Raji (cell line): Measurements from ENCODE around the gene MITF.

Experiments used
- POLR2A ChIP-seq: IDR thresholded peaks from 2 replicates; pipeline ENCODE4 v1.6.1; 2011; ENCODE audit warnings: low read depth, low read length, control low read depth; ENCODE audit not compliant: insufficient read depth

MITF gene

DNA sequence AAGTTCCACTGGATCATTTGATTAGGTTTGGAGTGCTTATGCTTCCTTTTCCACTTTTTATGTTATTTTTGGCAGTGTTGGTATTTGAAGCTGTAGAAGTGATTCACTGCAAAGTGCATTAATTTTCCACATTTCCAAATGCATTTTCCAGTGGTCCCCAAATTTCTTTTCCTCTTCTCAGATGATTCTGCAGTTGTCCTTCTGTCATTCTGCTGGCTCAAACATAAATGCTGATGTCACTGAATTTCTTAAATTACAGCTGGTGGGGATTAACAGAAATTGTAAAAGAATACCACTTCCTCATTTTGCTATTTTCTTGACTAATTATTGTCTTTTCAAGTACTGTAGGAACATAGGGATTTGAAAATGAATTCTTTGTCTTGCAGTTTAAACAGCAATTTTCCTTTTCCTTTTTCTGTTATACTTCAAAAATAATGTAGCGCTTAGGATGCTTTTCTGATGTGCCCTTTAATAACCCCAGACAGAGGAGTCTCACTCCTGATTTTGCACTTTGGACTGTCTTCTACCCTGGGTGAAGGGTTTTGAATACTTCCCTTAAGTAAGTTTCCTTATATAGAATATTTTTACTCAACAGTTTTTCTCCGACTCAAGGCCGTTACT, 25.0 kb downstream of the MITF start:
- TF ChIP-seq POLR2A = no peak

DNA sequence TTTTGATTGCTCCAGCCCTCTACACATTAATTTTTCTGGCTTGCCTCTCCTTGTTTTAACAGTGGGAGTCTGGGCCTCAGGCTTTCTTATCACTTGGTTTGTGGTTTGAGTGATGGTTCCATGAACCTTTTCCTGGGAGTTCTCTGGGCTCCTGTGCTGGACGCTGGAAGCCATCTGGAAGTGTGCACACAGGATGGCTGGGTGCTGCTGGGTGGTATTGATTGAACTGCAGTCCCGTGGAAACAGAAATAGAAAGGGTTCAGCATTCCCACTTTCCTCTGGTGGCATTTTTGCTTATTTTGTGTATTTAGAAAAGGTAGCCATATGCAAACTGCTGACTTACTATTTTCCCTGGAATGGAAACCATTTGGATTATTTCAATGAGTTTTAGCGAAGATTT, 25.6 kb downstream of the MITF start:
- TF ChIP-seq POLR2A = no peak

DNA sequence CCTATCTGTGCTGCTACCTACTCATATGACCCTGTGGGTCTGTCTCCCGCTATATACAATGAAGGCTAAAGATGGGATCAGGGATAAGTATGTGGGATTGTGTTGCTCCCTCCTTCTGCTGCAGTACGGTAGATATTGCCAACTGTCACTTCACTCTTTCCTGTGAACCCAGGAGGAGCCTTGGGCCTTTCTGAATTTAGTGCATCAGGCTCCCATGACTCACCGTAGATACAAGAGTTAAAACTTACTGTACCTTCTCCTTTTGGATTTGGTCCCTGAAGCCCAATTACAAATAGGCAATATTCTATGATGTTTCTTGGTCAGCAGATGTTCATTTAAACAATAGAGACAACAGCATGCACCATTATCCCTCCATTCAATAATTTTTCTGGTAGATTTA, 27.4 kb downstream of the MITF start:
- TF ChIP-seq POLR2A = no peak

DNA sequence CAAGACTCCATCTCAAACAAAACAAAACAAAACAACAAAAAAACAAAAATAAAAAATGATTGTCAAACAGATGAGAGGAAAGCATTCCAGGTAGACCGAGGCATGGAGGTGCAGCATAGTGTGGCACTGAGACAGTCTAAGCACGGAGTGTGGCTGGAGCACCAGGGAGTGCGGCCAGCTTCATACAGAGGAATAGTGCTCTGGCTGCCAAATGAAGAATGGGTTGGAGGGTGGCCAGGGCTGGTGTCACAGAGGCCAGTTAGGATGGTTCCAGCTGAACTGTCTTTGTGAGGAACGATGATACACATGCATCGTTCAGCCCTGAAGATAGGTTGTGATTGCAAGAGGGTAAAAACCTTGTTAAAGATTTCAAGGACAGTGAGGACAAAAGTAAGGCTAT, 28.3 kb downstream of the MITF start:
- no peak for TF ChIP-seq POLR2A

DNA sequence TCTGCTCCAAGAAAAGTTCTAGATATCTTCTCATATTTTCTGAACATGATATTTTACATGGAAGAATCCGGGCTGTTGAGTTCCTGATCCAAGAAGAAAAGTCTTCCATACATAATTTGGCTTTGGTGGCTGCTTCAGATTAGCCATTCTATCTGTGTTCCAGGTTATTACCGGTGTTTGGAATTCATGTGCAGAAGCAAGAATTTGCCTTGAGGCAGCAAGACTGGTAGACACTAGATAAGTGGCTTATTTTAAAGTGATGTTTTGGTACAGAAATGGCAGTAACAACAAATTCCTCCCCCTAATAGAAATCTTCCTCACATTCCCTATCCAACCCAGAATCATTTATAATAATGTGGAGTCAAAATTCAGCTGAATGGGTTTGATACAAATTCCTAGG, 29.2 kb downstream of the MITF start:
- TF ChIP-seq POLR2A = no peak

DNA sequence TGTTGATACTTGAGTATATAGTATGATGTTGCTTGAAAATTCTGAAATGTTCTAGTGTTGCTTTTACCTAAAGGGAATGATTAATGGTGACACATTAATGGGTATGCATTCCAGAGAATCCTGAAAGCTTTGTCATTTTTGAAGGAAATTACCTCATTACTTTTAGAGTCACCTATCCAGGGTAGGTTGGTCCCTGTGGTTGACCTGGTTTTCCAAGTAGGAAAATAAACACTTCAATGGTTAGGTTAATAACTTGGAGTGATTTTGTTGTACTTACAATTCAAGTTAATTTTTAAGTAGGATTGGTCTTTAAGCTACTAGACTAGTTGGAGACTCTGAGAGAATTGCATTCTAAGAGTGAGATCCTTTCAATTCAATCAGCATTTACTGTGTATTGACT, 31.0 kb downstream of the MITF start:
- TF ChIP-seq POLR2A = no peak

DNA sequence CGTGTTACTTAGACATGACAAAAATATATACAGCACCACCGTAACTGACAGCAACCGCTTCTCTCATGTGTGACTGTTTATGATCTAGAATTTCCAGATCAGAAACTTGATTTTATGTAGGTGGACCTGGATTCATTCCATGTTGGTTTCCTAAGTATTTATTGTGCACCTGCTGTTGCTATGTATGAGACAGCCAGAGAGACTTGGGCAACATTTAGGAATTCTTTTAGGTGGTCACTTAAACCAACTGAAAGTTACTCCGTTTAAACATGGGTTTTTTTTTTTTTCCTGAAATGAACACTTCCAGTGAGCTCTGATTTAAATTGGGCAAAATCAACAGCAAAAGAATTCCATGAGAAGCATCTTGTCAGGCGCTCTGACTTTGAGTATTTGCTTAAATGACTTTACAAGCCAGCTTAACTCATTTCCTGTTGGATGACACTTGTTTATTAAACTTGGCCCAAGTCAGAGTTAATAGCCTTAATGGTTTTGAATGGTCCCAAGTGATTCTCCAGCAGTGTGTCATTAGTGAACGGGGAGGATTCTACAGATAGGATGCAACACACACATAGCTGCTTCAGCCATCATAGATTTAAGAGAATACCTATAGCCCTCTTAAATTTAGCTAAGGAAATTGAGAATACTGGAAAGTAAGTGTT, 31.8 kb downstream of the MITF start:
- no peak for TF ChIP-seq POLR2A

DNA sequence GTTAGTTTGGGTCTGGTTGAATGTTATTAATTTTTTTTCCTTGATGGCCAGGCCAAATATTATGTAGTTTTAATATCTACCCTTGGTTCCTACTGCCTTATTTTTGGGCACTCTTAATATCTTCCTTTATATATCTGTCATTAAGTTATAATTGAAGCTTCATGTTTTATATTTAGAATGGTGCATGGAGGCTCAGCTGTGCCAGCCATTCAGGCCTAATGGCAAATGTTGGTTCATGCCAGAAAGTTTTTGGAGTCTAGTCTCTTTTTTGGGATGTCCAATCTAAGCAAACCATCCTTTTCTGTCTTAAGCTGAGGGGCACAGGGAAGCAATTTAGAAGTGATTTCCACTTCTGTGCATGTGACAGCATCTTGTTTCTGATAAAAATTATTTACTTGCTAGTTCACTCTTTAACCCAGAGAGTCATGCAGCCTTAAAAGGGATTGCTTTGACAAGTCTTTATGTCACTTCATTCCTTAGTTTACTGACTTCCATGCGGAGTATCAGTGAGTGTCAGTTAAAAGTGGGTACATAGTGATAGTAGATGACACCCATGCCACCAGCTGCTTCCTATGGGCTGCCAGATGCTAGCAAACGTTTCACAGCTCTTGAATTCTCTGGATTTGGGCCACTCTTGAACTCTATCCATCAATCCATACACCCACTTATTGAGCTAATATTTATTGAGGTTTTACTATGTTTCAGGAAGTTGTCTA, 33.0 kb downstream of the MITF start:
- TF ChIP-seq POLR2A = no peak

DNA sequence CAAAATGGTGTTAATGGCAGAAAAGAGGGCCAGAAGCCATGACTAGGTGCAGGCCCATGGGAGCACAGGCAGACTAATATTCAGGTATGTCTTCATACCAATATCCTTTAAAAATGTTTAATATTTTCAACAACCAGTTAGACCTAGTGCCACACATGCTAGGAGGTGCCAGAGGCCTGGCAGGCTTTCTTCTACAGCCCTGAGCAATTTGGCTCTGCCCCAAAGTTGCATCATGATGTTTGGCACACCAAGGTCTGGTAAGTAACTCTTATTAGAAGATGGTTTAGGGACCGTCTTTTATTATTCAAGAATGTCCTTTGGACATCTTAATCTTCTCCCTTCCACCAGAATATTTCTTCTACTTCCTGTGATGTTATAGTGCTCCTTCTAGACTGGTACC, 34.8 kb downstream of the MITF start:
- TF ChIP-seq POLR2A = no peak

DNA sequence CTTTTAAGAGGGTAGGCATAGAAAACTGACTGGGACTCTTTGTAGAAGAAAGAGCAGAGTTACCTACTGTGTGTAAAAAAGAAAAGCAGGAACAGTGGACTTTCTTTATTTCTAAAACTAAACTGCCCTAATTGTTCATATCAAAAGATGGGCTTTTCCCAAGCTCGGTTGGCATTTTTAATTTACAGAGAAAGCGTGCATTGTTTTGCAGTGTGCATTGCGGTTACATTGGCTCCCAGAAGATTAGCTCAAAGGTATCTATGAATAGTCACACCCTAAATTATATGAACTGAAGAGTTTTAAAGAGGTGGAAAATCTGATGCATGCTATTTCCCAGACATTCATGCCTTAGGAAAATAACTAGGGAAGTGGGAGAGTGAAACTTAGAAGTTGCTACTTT, 36.5 kb downstream of the MITF start:
- no peak for TF ChIP-seq POLR2A

DNA sequence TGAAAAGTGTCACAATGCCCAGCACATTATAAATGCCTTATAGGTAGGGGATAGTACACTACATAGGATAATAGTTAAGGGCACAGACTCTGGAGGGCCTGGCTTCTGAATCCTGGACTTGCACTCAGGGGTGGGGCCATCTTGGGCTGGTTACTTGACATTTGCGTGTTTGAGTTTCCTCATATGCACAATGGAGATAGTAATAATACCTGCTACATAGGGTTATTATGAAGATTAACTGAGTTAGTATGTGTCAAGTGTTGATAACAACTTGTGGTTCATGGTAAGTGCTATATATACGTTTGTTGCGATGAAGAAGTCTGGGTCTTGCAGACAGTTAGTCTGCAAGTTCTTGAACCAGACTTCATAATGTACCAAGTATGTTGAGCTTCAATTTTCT, 37.0 kb downstream of the MITF start:
- TF ChIP-seq POLR2A = no peak

DNA sequence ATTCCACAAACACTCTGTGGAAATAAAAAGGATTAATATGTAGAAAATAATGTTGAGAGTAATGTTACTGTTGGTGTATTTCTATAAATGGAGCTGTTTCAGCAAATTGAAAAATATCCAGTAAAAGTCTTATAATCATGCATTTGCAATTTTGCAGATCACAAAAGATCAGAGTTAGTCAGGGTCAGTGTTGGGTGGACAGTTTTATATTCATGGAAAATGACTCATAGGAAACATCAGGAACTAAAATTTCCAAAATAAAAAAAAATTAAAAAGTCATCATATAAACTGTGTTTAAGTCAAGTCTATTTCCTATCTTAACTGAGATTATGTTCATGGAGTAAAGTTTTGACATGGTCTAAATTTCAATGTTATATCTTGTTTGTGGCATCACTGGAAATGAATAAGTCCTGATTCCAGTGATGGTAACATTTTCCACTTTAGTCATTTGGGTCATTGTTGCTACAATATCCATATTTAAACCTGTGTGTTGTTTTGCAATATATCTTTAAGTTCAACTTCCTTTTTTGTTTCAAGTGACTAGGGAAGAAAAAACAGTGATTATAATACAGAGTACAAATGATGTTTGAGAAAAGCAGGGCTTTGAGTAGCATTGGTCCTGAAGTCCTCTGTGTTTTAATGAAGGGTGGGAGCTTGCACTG, 37.8 kb downstream of the MITF start:
- no peak for TF ChIP-seq POLR2A

DNA sequence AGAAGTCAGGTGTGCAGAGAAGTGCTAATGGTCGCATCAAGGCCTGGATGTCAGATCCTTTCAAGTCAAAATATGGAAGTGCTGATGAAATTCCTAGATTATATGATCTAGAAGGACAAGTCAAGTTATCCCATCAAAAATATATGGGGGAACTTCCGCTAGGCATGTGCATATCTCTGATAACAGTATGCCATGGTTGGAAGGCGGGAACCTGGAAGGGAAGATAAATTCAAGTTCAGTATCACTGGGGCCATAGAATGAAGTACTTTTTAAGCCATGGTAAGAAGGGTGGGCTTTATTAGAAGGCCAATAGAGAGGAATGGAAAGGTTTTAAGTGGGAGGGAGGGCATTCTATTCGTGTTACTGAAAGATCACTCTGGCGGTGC, 38.3 kb downstream of the MITF start:
- no peak for TF ChIP-seq POLR2A

DNA sequence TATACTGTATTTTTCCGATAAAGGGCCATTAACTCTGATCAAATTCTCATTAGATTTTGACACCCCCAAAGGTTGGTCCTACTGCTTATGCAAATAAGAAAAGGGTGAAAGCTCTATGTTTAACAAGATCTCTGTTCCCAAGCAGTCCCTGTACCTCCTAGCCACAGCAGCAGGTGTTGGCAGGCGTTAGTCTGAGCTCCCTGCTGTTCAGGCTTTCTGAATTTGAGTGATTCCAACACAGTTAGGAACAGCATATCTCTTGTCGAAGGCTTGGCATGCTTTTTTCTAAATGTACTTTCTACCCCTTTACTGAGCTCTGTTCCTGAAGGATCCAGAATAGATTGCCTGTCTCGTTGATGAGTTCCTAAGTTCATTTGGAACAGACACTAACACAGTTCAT, 42.3 kb downstream of the MITF start:
- TF ChIP-seq POLR2A = no peak

DNA sequence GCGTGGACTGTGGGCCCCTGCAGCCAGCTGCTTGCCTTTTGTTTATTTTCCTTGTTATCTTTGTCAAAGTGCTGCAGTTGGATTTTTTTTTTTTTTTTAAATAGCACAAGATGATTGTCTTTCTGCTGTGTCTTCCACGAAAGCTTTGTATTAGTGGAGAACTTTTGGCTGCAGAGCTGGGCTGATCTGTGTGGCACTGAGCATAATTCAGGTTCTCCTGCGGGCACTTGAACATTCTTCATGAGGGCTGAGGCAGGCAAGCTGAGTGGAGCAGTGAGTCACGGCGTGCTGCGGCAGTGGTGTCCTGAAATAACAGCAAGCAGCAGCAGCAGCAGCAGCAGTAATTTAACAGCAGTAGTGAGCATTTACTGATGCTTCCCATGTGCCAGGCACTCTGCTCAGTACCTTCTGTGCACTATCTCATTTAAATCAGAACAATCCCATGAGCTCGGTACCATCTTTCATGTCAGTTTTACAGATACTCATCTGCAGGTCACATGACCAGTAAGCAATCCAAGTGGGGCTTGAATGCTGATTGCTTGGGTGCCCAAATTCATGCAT, 45.8 kb downstream of the MITF start:
- no peak for TF ChIP-seq POLR2A
